Measurements from ENCODE around the gene FKBP10.
"Not testable (repeated sequence)": the region's sequence is repeated elsewhere in the genome, so short reads cannot be mapped to it uniquely, and the experiment has no call there.

Gene FKBP10

GRCh38 chr17:41835214-41835799, 22.5 kb downstream of the FKBP10 start:
- DNase-seq: peak in 2 of 42 donors; percentile 13 to 17
- intact Hi-C loops (cut with DNase I): no loop called here

- peak in 40 of 42 donors; percentile 21 to 85 (median 68) for DNase-seq
Observed at GRCh38 chr17:41835800-41836549, 23.2 kb downstream of the FKBP10 start, which contains the start of gene NT5C3B. NT5C3B (minus strand) TSS chr17:41836232; CDS start chr17:41836193, 39 bp downstream.

GRCh38 chr17:41836550-41837196, 23.9 kb downstream of the FKBP10 start:
- DNase-seq: peak in 1 of 42 donors; percentile 24
- intact Hi-C loops (cut with DNase I): no loop called here

More at GRCh38 chr17:41835800-41836549, 23.2 kb downstream of the FKBP10 start, which contains the start of gene NT5C3B:
- intact Hi-C loops (cut with DNase I): no loop called here

GRCh38 chr17:41837761-41838538, 25.1 kb downstream of the FKBP10 start, which contains the start of gene KLHL10:
KLHL10 (plus strand) TSS chr17:41837825; CDS start chr17:41837933, 108 bp downstream.
- peak in 1 of 42 donors; percentile 2 for DNase-seq

GRCh38 chr17:41839448-41839847, 26.6 kb downstream of the FKBP10 start:
- DNase-seq; intact Hi-C loops (cut with DNase I): not testable (repeated sequence)

More at GRCh38 chr17:41837761-41838538, 25.1 kb downstream of the FKBP10 start, which contains the start of gene KLHL10:
- intact Hi-C loops (cut with DNase I): no loop called here

GRCh38 chr17:41840781-41841180, 28.0 kb downstream of the FKBP10 start:
- peak in 1 of 42 donors; percentile 1 for DNase-seq
- intact Hi-C loops (cut with DNase I): not testable (repeated sequence)

- DNase-seq: no peak
- intact Hi-C loops (cut with DNase I): no loop called here
Observed at GRCh38 chr17:41844971-41845370, 32.2 kb downstream of the FKBP10 start.

- no peak for DNase-seq
- intact Hi-C loops (cut with DNase I): no loop called here
Observed at GRCh38 chr17:41848788-41849187, 36.0 kb downstream of the FKBP10 start.

- intact Hi-C loops (cut with DNase I): no loop called here
Observed at GRCh38 chr17:41849251-41849990, 36.6 kb downstream of the FKBP10 start.

GRCh38 chr17:41851382-41851781, 38.6 kb downstream of the FKBP10 start:
- intact Hi-C loops (cut with DNase I); DNase-seq: not testable (repeated sequence)

More at GRCh38 chr17:41849251-41849990, 36.6 kb downstream of the FKBP10 start:
- no peak for DNase-seq

- no peak for DNase-seq
- intact Hi-C loops (cut with DNase I): loop anchor here (10.0 kb wide), 1 partner anchor 54 kb away; the partner anchor contains the start of gene ACLY
Observed at GRCh38 chr17:41860254-41860931, 47.6 kb downstream of the FKBP10 start.

- DNase-seq: peak in 7 of 42 donors; percentile 2 to 20 (median 10)
- intact Hi-C loops (cut with DNase I): loop anchor here (10.0 kb wide), 1 partner anchor 52 kb away; the partner anchor contains the start of gene ACLY
Observed at GRCh38 chr17:41863074-41863848, 50.5 kb downstream of the FKBP10 start.

GRCh38 chr17:41864498-41864835, 51.7 kb downstream of the FKBP10 start:
- peak in 6 of 42 donors; percentile 47 to 85 (median 69) for DNase-seq
- intact Hi-C loops (cut with DNase I): loop anchor here (10.0 kb wide), 1 partner anchor 50 kb away; the partner anchor contains the start of gene ACLY

- intact Hi-C loops (cut with DNase I): loop anchor here (10.0 kb wide), 1 partner anchor 50 kb away; the partner anchor contains the start of gene ACLY
Observed at GRCh38 chr17:41864836-41865595, 52.2 kb downstream of the FKBP10 start, which contains the start of gene KLHL11. KLHL11 (minus strand) TSS chr17:41865423; CDS start chr17:41865370, 53 bp downstream.

GRCh38 chr17:41865596-41865893, 52.7 kb downstream of the FKBP10 start:
- intact Hi-C loops (cut with DNase I): loop anchor here (10.0 kb wide), 1 partner anchor 49 kb away; the partner anchor contains the start of gene ACLY
- no peak for DNase-seq

More at GRCh38 chr17:41864836-41865595, 52.2 kb downstream of the FKBP10 start, which contains the start of gene KLHL11:
- DNase-seq: peak; percentile 76 to 97 (median 92)

GRCh38 chr17:41868568-41868967, 55.8 kb downstream of the FKBP10 start:
- DNase-seq: no peak
- intact Hi-C loops (cut with DNase I): loop anchor here (10.0 kb wide), 1 partner anchor 46 kb away; the partner anchor contains the start of gene ACLY

All from head of caudate nucleus (tissue), 42 donors.